ENCODE measurements around the gene GXYLT2.

- TF ChIP-seq, protein P1, sequence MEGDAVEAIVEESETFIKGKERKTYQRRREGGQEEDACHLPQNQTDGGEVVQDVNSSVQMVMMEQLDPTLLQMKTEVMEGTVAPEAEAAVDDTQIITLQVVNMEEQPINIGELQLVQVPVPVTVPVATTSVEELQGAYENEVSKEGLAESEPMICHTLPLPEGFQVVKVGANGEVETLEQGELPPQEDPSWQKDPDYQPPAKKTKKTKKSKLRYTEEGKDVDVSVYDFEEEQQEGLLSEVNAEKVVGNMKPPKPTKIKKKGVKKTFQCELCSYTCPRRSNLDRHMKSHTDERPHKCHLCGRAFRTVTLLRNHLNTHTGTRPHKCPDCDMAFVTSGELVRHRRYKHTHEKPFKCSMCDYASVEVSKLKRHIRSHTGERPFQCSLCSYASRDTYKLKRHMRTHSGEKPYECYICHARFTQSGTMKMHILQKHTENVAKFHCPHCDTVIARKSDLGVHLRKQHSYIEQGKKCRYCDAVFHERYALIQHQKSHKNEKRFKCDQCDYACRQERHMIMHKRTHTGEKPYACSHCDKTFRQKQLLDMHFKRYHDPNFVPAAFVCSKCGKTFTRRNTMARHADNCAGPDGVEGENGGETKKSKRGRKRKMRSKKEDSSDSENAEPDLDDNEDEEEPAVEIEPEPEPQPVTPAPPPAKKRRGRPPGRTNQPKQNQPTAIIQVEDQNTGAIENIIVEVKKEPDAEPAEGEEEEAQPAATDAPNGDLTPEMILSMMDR (IDR thresholded peaks at IDR 0.05): no peak
- TF ChIP-seq POLR2A (IDR thresholded peaks at IDR 0.05): no peak
Observed at GRCh38 chr3:73010158-73010557, 122.3 kb downstream of the GXYLT2 start.
